ENCODE data around the gene RALGDS. TPM values are rescaled to one million over a fixed set of nuclear protein-coding genes. Genes with fewer than 3 reads are reported as not detected.

Gene RALGDS
- total and polyA plus RNA-seq, 12 donors = 15.6 to 45.1 (median 28.1) TPM

DNA sequence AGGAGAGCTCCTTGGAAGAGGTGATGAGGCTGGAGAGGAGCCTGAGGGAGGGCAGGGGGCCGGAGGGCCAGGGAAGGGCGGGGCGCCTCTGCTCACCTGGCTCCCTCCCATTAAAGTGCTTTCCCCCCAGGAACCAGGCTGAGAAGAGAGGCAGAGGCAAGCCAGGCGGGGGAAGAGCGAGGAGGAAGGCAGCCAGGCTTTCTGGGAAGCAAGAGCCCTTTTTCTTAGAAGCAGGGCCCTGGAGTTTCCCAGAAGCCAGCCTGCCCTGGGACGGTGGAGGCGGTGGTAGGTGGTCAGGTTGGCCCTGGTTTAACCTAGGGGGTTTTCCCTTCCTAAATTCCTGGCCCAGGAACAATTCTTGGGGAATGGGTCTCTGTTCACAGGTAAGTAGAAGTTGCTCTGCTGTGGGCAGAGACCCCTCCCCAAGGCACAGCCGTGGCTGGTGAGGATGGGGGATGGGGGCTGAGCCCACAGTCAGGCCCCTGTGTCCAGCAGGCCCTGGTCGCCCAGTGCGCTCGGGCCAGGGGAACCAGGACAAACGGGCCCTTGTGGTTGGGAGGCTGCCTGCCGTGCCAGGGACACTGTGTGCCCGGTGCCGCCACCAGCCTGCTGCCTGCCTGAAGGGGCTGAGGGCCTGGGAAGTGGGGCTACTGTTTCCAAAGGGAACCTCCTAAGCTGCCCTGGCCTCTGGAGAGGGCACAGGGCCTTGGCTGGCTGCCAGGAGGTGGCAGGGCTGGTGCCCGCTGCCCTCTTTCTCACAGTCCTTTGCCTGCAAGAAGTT, 16.6 kb upstream of the RALGDS start:
- 71 to 75% methylated on average over 16 of the region's 16 CpGs for WGBS, 2 donors
- Histone ChIP-seq H3K4me1 (peaks cover 39 to 85% (median 66%) of the 10 kb centered on the region in 9 donors), H3K36me3 (no peaks in the 10 kb centered on the region), H3K9me3 (no peaks in the 10 kb centered on the region), H3K27ac (peak overlapping the region; percentile 57 to 96 (median 80)), H3K27me3 (no peaks in the 10 kb centered on the region), H3K4me3 (no peak overlapping the region)
- TF ChIP-seq, protein P1, sequence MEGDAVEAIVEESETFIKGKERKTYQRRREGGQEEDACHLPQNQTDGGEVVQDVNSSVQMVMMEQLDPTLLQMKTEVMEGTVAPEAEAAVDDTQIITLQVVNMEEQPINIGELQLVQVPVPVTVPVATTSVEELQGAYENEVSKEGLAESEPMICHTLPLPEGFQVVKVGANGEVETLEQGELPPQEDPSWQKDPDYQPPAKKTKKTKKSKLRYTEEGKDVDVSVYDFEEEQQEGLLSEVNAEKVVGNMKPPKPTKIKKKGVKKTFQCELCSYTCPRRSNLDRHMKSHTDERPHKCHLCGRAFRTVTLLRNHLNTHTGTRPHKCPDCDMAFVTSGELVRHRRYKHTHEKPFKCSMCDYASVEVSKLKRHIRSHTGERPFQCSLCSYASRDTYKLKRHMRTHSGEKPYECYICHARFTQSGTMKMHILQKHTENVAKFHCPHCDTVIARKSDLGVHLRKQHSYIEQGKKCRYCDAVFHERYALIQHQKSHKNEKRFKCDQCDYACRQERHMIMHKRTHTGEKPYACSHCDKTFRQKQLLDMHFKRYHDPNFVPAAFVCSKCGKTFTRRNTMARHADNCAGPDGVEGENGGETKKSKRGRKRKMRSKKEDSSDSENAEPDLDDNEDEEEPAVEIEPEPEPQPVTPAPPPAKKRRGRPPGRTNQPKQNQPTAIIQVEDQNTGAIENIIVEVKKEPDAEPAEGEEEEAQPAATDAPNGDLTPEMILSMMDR (IDR thresholded peaks at IDR 0.05) = no peak
- ATAC-seq = peak in 3 of 8 donors; percentile 16 to 65 (median 19)
- intact Hi-C loops (cut with DNase I) = no loop called here
- DNase-seq = peak in 1 of 2 donors; percentile 67

DNA sequence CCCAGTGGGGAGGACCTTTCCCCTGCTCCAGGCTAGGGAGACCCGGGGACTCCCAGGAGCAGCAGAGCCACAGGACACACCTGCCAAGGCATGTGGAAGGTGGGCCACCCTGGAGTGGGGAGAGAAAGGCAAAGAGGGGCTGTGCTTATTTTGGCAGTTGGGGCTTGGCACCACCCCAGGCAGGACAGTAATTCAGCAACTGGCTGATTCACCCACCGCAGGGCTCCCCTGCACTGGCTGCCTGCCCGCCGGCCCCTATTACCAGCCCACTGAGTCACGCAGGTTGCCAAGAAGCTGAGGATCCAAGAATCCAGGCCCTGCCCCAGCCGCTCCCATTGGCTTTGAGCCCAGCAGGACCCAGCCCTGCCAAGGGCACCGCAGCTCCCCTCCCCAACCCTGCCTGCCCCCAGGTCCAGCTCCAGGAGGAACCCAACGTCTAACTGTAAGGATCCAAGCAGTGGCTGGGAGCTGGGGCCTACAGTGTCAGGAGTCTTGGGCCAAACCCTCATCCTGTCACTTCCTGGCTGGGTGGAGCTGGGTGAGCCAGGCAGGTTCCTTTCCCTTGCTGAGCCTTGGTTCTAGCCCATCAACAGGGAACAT, 14.2 kb upstream of the RALGDS start:
- H3K4me1 ChIP-seq = peaks cover 39 to 82% (median 62%) of the 10 kb centered on the region in 9 donors
- no peaks in the 10 kb centered on the region for H3K9me3 ChIP-seq
- TF ChIP-seq, protein P1 (IDR thresholded peaks at IDR 0.05) = no peak
- DNase-seq (peak; percentile 64 to 72), ATAC-seq (peak in 7 of 8 donors; percentile 2 to 55 (median 22))
- no peak overlapping the region for H3K4me3 ChIP-seq
- H3K27ac ChIP-seq = peak overlapping the region; percentile 90 to 97 (median 93)
- WGBS, 2 donors = 13 to 27% methylated on average over 8 of the region's 8 CpGs
- no peaks in the 10 kb centered on the region for H3K36me3 ChIP-seq
- no peaks in the 10 kb centered on the region for H3K27me3 ChIP-seq
- intact Hi-C loops (cut with DNase I) = no loop called here

DNA sequence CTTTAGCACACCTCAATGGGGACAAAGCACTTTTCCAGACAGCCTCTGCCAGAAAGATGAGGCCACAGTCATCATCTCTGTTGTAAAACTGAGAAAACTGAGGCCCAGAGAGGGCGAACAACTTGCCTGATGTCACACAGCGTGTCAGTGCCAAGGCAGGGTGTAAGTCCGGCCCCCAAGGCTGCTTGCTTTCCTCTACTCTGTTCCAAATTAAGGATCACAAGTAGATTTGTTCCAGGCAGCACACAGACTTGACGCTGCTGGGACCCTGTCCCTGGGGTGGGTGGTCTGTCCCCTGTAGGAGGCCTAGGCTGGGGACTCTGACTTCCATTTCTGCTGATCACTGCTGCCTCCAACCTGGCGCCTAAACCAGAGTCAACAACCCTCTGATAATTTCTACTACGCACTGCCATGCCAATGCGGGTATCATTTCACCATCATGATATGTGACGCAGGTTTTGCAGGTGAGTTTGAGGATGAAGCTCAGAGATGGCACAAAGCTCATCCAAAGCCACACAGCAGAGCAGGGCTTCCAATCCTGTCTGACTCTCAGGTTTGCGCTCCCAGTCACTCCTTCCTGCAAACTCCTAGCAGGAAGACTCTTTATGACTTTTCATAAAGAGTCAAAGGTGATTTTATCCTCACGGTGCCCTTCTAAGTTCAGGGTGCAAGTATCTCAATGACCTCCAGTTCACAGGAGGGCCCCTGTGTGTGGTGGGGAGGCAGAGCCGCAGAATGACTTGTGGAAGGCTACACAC, 13.5 kb upstream of the RALGDS start:
- intact Hi-C loops (cut with DNase I) = no loop called here
- Histone ChIP-seq H3K4me3 (peak overlapping the region in 1 of 10 donors; percentile 9), H3K4me1 (peaks cover 39 to 79% (median 62%) of the 10 kb centered on the region in 9 donors), H3K27ac (peak overlapping the region; percentile 90 to 97 (median 93)), H3K36me3 (no peaks in the 10 kb centered on the region), H3K27me3 (no peaks in the 10 kb centered on the region), H3K9me3 (no peaks in the 10 kb centered on the region)
- no peak for DNase-seq
- ATAC-seq = no peak
- 60 to 63% methylated on average over 11 of the region's 11 CpGs for WGBS, 2 donors
- TF ChIP-seq, protein P1 (IDR thresholded peaks at IDR 0.05) = no peak
